Left forelimb (tissue), 1 donor: ENCODE data around the gene EFCAB12.
"Not testable (repeated sequence)": the region's sequence is repeated elsewhere in the genome, so short reads cannot be mapped to it uniquely, and the experiment has no call there.

ENCODE experiments used
- DNase-seq: peaks from one replicate; pipeline ENCODE4 v3.0.0-alpha.2; 2018; ENCODE audit warnings: low spot score

The EFCAB12 gene

GRCh38 chr3:129369711-129370110 is 58.7 kb downstream of the EFCAB12 start:
- DNase-seq: no peak

DNA sequence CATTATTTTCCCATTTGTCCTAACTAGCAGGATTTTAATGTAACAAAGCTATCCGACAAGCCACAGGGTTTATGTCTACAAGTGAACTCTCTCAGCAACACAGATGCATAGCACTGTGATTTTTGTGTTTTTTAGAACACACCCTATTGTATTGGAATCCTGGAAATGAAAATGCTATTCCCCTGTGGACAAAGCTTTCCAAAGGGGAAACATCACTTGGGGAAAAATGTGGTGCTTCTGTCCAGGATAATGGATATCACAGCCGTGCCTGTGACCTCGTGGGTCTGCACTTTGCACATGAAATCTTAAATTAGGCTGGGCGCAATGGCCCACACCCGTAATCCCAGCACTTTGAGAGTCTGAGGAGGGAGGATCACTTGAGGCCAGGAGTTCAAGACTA is 60.6 kb downstream of the EFCAB12 start:
- no peak for DNase-seq

DNA sequence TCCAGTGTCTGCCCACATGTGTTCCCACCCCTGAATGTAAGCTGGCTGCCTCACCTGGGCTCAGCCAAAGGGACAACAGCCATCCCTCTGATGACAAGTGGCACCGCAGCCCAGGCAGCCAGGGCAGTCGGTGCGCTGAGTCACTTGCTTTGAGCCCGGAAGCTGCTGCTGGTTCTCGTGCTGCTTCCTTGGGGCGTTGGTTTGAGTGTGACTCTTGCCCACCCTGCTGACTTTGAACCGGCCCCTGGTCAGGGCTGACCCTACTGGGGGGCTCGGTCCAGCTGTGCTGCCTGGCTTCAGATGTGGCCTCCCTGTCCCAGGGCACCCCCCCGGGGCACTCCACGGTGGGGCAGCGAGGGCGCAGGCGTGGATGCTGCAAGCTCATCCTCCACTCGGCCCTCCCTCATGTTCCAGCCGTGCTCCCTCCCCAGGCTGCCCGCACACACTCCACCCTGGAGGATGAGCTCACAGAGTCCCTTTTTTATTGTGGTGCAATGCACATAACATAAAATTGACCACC is 62.1 kb downstream of the EFCAB12 start:
- DNase-seq: no peak

DNA sequence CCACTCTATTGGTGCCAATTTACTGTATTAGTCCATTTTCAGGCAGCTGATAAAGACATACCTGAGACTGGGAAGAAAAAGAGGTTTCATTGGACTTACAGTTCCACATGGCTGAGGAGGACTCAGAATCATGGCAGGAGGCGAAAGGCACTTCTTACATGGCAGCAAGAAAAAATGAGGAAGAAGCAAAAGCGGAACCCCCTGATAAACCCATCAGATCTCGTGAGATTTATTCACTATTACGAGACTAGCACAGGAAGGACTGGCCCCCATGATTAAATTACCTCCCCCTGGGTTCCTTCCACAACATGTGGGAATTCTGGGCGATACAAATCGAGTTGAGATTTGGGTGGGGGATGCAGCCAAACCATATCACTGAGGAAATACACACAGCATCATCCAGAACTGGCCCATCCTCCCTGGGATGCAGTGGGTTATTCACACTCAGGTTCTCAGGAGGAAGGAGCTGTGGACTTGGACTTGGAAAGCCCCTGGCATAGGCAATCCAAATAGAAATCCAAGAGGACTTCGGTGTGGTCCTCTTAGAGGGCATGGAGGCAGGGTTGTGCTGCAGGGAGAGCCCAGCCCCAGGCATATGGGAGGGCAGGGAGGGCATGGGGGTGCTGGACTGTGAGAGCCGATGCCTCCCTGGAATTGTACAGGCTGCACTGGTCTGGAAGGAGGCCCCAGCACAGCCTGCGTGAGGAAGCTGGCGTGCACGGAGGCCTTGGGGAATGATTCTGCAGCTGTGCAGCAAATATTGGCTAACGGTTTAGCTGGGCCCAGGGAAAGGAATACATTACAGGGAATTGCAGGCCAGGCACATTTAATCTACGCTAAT is 62.9 kb downstream of the EFCAB12 start:
- DNase-seq: peak; percentile 75

DNA sequence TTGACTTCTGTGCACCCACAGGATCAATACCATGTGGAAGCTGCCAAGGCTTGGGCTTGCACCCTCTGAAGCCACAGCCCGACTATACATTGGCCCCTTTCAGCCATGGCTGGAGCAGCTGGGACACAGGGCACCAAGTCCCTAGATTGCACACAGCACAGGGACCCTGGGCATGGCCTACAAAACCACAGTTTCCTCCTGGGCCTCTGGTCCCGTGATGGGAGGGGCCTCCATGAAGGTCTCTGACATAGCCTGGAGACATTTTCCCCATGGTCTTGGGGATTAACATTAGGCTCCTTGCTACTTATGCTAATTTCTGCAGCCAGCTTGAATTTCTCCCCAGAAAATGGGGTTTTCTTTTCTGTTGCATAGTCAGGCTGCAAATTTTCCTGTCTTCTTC is 63.6 kb downstream of the EFCAB12 start:
- not testable (repeated sequence) for DNase-seq

DNA sequence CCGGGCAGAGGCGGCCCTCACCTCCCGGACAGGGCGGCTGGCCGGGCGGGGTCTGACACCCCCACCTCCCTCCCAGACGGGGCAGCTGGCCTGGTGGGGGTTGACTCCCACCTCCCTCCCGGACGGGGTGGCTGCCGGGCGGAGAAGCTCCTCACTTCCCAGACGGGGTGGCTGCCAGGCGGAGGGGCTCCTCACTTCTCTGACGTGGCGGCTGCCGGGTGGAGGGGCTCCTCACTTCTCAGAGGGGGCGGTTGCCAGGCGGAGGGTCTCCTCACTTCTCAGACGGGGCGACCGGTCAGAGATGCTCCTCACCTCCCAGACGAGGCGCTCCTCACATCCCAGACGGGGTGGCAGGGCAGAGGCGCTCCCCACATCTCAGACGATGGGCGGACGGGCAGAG is 65.1 kb downstream of the EFCAB12 start:
- DNase-seq: not testable (repeated sequence)

DNA sequence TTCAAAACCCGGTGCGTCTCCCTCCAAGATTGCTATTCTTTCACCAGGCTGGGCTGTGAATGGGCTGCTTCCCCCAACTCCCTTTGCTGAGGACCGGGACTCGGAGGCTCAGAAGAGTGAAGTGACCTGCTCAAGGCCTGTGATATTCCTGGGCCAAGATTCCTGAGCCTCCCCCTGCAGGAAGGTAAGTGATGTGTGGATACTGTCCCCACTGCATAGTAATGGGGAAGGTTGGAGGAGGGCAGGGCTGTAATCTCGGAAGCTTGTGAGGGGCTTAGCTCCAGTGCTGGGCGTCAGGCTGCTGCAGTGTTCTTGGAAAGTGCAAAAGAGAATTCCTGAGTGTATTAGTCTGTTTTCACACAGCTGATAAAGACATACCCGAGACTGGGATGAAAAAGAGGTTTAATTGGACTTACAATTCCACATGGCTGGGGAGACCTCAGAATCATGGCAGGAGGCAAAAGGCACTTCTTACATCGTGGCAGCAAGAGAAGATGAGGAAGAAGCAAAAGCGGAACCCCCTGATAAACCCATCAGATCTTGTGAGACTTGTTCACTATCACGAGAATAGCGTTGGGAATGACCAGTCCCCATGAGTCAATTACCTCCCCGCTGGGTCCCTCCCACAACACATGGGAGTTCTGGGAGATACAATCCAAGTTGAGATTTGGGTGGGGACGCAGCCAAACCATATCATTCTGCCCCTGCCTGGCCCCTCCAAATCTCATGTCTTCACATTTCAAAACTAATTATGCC is 67.6 kb downstream of the EFCAB12 start:
- no peak for DNase-seq

DNA sequence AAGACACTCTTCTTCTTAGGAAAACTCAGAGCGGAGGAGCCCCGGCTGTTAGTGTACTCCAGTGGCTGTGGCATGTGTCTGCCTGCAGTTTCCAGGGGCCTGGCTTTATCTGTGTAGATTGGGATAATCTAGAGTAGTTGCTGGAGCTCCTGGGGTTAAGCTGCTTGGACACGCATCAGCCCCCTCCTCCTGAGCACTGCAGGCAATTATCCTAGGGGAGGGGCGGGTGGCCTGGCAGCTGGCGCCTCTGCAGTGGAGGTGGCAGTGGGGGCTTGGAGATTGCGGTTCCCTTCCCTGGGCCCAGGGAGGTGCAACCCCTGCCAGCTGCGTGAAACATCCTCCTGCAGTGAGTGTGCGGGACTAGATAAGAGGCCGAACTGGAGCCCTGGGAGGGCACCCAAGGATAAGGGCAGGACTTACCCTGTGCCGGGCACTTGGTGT is 68.2 kb downstream of the EFCAB12 start:
- no peak for DNase-seq

DNA sequence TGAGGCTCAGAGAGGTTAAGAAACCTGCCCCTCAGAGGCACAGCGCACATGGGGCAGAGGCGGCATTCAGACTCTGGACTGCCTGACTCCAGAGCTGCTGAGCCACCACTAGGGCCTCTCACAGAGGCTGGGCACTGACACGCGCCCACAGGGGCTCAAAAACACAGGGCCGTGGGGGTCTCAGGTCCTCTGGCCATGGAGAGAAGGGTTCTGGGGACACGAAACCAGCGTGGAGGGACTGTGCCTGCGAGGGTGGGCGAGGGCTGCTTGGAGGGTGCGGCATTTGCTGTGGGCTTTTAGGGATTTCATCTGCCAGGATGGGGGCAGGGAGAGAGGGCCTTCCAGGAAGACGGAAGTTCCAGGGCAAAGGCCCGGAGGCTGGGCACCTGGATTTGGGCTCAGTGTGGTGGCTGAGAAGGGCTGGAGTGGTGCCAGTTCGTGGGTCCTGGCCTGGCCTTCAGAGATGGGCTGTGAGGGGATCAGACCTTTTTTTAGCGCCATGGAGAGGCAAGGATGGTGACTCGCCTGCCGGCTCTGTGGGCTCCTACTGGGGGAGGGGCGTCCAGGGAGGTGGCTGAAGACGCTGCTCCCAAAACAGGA is 69.6 kb downstream of the EFCAB12 start:
- no peak for DNase-seq

DNA sequence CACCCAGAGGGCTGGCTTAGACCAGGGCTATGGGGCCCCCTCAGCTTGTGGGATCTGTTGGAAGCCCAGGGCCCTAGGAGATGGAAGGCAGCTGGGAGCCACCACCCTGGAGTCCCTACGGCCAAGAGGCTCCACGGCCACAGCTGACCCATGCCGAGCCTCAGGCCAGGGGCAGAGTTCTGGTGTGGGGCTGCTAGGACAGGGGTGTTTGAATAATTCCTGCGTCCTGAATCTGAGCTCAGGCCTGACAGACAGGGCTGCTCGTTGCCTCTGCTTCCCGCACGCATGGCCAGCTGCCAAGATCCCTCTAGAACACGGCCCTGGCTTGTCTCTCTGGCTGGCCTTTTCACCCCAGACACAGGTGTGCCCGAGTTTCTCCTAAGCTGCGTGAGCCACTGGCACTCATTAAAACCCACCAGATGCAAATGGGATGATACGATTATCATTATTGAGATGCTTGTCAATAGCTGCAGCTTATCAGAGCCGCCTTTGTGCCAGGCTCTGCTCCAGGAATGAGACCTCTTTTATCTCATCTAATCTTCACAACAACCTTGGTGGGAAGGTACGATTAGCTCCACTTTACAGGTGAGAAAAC is 70.2 kb downstream of the EFCAB12 start:
- no peak for DNase-seq

- no peak for DNase-seq
Observed at GRCh38 chr3:129357616-129358015, 70.8 kb downstream of the EFCAB12 start.

GRCh38 chr3:129356756-129357425 is 71.5 kb downstream of the EFCAB12 start:
- no peak for DNase-seq

- no peak for DNase-seq
Observed at GRCh38 chr3:129353589-129353941, 74.9 kb downstream of the EFCAB12 start.

DNA sequence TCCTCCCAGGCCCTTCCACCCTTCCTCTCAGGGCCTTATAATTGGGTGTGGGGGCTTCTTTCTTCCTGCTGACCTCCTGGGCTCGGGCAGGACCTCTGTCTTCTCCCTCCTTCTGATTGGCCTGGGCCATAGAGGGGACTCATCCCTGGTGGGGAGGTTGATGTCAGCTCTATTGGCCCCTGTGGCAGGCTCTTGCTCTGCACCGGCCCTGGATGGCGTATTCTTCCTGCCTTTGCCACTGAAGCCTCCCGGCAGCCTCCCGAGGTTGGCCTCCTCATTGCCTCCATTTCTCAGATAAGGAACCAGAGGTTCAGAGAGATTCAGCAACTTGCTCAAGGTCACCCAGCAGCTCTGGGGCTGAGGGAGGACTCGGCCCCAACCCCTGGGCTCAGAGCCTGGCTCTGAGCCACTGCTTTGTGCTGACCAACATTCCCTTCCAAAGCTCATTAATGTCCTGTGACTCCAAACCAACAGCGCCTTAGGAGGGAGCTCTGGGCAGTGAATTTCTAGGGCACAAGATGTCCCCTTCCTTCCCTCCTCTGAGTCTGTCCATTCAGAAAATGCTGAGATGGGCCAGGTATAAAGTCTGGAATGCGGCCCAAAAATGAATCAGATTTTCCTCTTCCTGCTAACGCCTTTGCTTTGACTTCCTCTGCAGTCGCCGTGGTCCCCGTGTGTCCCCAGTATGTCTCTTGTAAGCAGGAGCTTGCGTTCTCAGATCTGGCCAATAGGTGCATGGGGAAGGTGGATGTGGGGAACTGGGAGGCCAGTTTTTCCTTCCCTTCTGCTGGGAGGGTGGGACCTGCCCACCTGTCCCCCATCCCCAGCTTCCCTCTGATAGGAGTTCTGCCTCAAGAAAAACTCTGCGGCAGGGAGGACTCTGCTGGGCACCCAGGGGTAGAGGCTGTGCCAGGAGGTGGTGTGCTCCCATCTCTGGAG is 75.5 kb downstream of the EFCAB12 start:
- DNase-seq: no peak

DNA sequence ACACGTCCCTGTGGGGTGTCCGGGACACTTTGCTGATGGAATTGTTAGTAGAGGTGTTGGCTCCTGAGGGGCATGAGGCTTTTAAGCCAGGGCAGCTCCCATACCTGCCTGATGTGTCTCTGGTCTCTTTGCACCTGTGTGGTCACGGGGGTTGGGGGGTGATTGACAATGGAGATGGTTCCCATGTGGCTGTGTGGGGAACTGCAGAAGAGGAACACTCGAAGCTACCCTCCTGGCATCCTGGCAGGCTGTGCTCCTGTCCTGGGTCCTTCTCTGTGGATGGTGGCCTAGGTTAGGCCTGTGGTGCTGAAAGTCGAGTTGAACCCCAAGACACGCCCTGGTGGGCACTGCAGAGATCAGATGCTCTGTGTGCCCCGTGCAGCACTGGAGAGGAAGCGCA is 76.4 kb downstream of the EFCAB12 start:
- DNase-seq: no peak
